SK-N-MC (cell line): ENCODE measurements around the gene MAP1S.

Experiments used
- EZH2 ChIP-seq: fragments of 200-600 bp; sonication (generic); IDR thresholded peaks from one replicate; pipeline ENCODE4 v1.6.1; 2017; ENCODE audit warnings: antibody characterized with exemption
- FOXP2 ChIP-seq: optimal IDR thresholded peaks from 2 replicates; pipeline ENCODE3; 2011; ENCODE audit warnings: mild to moderate bottlenecking, moderate library complexity; ENCODE audit not compliant: insufficient read depth; ENCODE audit errors: extremely low read length, control extremely low read depth

- TF ChIP-seq FOXP2, result no peak
- TF ChIP-seq EZH2, result no peak
These were observed 2.9 kb upstream of the MAP1S start for GRCh38 chr19:17716309-17716929.
